Measurements from ENCODE around the gene ADK.
A peak's percentile ranks its signal among the peaks of the same experiment; 100 is the strongest.
"Not testable (repeated sequence)": the region's sequence is repeated elsewhere in the genome, so short reads cannot be mapped to it uniquely, and the experiment has no call there.

Gene ADK

GRCh38 chr10:74188617-74189016, 37.6 kb downstream of the ADK start:
- DNase-seq: not testable (repeated sequence)

DNA sequence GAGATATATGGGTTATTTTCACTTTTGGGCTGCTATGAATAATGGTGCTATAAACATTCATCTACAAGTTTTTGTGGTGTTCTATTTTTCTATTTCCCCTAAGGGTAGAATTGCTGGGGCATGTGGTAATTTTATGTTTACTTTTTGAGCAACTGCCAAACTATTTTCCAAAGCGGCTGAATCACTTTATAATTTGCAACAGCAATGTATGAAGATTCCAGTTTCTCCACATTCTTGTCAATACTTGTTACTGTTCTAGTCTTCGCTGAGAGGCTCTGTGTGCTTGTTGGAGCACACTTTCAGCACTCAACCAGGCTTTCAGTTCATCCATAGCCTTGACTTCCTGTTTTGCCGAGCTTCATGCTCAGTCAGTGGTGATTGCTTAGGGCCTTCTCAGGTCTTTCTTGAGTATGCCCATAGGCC, 39.0 kb downstream of the ADK start:
- no peak for DNase-seq

DNA sequence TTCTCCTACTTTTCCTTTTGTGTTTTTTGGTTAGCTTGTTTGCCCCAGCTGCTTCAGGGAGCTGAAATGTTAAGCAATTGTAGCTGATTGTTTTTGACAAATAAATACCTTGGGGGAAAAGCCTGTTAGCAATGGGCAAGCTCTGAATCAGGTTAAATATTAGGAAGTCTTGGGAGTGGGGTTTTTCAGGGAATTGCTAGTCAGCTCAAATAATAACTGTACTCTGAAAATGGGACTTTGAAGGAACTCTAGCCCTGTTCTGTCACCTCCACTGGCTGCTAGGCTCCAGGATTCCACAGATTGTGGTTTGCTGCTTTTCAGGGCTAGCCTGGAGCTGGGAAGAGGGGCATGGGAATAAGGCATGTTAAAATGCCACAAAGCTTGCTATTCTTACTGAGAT, 39.5 kb downstream of the ADK start:
- DNase-seq: no peak

DNA sequence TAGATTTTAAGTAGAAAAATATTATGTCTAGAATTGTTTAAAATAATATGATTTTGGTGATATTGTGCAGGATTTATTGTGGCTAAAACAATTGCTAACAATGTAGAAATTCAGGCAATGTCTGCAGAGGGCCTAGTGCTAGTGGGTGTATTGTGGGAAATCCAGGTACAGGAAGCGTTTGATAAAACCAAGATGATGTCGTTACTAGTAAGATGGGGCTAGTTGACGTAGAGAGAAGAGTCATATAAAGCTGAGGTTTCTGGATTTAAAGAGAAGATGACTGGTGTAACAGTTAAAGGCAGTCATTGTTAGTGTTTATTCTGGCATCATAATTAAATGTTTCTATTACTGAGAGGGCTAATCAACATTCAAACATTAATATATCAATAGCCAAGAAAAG, 43.5 kb downstream of the ADK start:
- no peak for DNase-seq

GRCh38 chr10:74194999-74195398, 44.0 kb downstream of the ADK start:
- DNase-seq: no peak

- no peak for DNase-seq
These were observed 48.3 kb downstream of the ADK start for GRCh38 chr10:74199315-74199714.

DNA sequence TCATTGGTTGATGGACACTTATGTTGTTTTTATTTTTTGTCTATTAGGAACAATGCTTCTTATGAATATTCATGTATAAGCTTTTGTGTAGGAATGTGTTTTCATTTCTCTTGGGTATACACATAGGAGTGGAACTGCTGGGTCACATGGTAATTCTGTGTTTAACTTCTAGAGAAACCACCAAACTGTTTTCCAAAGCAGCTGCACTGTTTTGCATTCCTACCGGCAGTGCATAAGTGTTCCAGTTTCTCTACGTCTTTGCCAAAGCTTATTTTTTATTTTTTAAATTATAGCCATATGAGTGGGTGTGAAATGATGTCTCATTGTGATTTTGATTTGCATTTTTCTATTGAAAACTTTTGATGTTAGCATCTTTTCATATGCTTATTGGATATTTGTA, 51.3 kb downstream of the ADK start:
- no peak for DNase-seq

GRCh38 chr10:74206746-74207145, 55.7 kb downstream of the ADK start:
- no peak for DNase-seq

- DNase-seq: no peak
These were observed 56.9 kb downstream of the ADK start for GRCh38 chr10:74207691-74208480.

DNA sequence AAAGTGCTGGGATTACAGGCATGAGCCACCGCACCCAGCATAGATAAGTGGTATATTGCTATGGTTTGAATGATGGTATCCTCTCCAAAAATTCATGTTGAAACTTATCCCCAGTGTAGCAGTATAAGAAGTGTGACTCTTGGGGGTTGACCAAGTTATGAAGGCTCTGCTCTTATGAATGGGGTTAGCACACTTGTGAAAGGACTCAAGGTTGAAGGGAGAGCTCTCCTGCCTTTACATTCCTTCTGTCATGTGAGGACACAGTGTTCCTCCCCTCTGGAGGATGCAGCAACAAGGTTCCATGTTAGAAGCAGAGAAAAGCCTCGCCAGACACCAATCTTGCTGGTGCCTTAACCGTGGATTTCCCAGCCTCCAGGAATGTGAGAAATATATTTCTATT, 58.0 kb downstream of the ADK start:
- DNase-seq: no peak

GRCh38 chr10:74213019-74213418, 62.0 kb downstream of the ADK start:
- no peak for DNase-seq

- DNase-seq: peak; percentile 45
These were observed 62.6 kb downstream of the ADK start for GRCh38 chr10:74213571-74214162.

- DNase-seq: not testable (repeated sequence)
These were observed 66.1 kb downstream of the ADK start for GRCh38 chr10:74217110-74217509.

DNA sequence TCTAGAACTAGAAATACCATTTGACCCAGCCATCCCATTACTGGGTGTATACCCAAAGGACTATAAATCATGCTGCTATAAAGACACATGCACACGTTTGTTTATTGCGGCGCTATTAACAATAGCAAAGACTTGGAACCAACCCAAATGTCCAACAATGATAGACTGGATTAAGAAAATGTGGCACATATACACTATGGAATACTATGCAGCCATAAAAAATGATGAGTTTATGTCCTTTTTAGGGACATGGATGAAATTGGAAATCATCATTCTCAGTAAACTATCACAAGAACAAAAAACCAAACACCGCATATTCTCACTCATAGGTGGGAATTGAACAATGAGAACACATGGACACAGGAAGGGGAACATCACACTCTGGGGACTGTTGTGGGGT, 71.4 kb downstream of the ADK start:
- not testable (repeated sequence) for DNase-seq

DNA sequence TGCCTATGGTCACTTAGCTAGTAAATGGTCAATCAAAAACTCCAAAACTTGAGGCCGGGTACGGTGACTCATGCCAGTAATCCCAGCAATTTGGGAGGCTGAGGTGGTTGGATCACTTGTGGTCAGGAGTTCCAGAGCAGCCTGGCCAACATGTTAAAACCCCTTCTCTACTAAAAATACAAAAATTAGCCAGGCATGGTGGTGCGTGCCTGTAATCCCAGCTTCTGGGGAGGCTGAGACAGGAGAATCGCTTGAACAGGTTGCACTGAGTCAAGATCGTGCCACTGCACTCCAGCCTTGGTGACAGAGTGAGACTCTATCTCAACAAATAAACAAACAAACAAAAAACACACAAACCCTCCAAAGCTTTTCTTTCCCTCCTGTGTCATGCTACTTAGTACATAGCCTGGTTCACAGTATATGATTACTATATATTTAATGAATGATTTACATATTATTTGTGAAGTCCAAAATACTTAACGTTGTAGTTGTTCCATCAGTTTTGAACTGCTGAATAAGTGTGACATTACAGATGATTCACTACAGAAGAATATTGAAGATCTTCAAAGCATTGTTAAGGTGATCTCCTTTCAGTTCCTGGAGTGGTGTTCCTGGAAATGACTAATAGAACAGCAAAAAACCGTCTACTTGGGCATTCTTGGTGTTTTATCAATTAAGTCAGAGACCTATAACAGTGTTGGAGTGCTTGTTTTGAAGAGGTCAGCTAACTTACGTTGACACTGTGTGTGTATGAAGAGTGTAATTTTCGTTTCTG, 72.9 kb downstream of the ADK start:
- DNase-seq: no peak

DNA sequence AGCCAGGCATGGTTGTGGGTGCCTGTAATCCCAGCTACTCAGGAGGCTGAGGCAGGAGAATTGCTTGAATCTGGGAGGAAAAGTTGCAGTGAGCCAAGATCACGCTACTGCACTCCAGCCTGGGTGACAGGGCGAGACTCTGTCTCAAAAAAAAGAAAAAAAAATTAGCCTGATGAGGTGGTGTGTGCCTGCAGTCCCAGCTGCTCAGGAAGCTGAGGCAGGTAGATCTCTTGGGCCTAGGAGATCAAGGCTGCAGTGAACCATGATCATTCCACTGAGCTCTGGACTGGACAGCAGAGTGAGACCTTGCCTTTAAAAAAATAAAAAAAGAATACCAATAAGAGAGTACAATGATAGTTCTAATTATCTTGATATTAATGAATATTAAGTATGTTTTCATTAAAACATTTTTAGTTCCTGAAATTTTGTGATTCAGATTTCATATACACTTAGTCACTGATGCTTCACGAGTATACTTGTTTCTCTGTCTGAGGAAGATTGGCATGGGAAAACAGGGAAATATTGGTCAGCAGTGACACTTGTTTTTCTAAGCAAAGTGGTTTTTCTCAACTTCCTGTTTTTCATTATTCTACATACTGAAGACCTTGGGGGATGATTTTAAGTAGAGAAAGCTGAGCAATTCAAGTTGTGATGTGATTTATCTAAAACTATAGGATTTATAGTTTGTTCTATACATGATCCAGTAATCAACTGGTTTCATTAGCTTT, 76.8 kb downstream of the ADK start:
- DNase-seq: no peak

GRCh38 chr10:74231375-74231774, 80.4 kb downstream of the ADK start:
- DNase-seq: no peak

DNA sequence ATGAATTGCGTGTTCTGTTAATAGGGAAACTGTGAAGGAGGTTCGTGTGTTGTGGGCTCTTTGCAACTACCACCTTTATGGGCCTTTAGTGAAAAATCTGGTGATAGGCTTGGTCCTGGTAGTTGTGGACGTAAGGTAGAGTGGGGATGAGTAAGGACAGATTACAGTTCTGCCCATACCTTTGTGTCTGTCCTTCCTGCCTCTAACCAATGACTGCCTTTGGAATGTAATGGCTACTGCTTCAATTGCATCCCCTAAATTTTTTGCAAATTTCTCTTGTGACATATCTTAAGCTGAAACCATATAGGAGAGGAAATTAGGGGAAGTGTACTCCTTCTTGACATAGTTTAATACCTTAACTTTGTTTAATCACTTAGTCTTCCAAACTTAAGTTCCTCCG, 82.3 kb downstream of the ADK start:
- DNase-seq: no peak

DNA sequence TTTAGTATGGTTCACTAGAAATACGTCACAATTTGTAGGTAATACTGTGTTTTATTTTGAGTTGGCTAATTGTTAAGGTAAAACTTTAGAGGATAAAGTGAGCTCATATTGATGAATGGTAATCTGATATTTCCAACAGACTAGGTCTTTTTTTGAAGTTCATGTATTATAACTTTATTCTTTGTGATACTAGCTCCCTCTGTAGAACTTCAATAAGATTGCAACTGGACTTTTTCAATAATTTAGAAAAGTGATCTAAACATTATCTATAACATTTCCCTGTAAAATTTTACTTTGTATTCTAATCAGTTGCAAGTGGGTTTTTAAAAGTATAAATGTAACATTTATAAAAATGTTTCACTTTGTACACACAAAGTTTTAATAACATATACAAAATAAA, 83.5 kb downstream of the ADK start:
- no peak for DNase-seq

DNA sequence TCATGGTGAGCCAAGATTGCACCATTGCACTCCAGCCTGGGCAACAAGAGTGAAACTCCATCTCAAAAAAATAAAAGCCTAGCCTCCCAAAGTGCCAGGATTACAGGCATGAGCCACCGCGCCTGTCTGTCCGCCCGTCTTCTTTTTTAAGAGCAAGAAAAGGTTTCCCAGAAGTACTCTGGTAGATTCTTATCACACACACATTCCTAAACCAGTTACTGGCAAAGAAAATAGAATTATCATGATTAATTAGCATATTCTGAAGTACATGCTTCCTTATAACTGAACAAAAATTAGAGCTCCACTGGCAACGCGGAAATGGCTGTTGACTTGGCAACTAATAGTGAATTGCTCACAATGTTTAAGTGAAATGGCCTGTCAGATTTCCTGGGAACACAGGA, 87.0 kb downstream of the ADK start:
- DNase-seq: no peak

- DNase-seq: no peak
These were observed 87.5 kb downstream of the ADK start for GRCh38 chr10:74238516-74238915.

DNA sequence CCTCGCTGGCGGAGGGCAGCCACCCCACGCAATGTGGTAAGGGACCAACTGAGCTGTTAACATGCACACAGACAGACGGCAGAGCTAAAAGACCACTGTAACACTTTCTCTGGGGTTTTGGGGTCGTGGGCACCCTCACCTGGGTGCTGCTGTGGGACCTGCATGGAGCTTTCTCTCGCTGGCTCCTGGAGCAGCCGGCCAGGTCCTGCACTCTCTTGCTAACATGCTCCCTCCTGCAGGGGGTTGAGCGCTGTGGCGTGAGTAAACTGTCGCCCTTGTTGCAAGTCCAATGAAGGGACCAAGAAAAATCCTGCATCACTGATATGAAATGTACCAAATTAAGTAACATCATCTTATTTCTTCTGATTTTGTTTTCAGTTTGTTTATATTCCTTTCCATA, 92.0 kb downstream of the ADK start:
- no peak for DNase-seq

GRCh38 chr10:74244097-74244685, 93.2 kb downstream of the ADK start:
- DNase-seq: peak; percentile 22
